ENCODE results near the gene CDKL2. TPM values are rescaled to one million over a fixed set of nuclear protein-coding genes. Genes with fewer than 3 reads are reported as not detected.
"Not testable (repeated sequence)": the region's sequence is repeated elsewhere in the genome, so short reads cannot be mapped to it uniquely, and the experiment has no call there.

The CDKL2 gene
- total RNA-seq, 1 donor from 2014 or later: 0.74 TPM

DNA sequence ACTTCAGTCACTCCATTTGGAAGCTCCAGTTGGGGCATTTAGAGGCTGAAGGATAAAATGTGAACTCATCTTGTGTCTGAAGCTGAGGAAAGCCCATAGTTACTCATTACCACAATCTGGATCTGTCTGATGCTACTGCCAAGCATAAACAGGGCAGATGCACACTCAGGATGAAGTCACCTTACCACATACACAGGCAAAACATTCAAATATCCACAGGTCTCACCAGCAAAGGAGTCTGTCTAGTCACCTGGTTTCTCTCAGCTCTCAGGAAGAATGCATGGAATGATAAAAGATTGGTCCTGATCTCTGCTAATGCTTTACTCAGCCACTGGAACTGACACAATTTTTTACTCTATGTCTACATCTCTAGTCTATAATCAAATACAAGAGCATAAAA, 87.5 kb downstream of the CDKL2 start:
- TF ChIP-seq POLR2A (IDR thresholded peaks at IDR 0.05) (no peak), POLR2AphosphoS5 (IDR thresholded peaks at IDR 0.05; ENCODE audit: insufficient read depth in 1 of 2, low read depth in 1 of 2) (no peak)
- TF ChIP-seq, protein P1, sequence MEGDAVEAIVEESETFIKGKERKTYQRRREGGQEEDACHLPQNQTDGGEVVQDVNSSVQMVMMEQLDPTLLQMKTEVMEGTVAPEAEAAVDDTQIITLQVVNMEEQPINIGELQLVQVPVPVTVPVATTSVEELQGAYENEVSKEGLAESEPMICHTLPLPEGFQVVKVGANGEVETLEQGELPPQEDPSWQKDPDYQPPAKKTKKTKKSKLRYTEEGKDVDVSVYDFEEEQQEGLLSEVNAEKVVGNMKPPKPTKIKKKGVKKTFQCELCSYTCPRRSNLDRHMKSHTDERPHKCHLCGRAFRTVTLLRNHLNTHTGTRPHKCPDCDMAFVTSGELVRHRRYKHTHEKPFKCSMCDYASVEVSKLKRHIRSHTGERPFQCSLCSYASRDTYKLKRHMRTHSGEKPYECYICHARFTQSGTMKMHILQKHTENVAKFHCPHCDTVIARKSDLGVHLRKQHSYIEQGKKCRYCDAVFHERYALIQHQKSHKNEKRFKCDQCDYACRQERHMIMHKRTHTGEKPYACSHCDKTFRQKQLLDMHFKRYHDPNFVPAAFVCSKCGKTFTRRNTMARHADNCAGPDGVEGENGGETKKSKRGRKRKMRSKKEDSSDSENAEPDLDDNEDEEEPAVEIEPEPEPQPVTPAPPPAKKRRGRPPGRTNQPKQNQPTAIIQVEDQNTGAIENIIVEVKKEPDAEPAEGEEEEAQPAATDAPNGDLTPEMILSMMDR (IDR thresholded peaks at IDR 0.05): no peak
- intact Hi-C loops (cut with DNase I): no loop called here
- H3K4me1 ChIP-seq: no peaks in the 10 kb centered on the region
- no peak for DNase-seq (ENCODE audit: extremely low spot score in 2 of 2)
- no peaks in the 10 kb centered on the region for H3K27me3 ChIP-seq
- no peak overlapping the region for H3K27ac ChIP-seq
- H3K9me3 ChIP-seq: no peaks in the 10 kb centered on the region
- no peaks in the 10 kb centered on the region for H3K36me3 ChIP-seq
- no peak overlapping the region for H3K4me3 ChIP-seq

DNA sequence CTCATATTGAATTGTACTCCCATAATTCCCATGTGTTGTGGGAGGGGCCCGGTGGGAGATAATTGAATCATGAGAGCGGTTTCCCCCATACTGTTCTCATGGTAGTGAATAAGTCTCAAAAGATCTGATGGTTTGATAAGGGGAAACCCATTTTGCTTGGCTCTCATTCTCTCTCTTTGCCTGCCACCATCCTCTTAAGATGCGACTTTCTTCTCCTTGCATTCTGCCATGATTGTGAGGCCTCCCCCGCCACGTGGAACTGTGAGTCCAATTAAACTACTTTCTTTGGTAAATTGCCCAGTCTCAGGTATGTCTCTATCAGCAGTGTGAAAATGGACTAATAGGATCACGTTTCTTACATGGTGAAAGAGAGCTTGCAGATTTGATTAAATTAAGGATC, 93.0 kb downstream of the CDKL2 start:
- DNase-seq (ENCODE audit: extremely low spot score in 2 of 2); H3K9me3 ChIP-seq; intact Hi-C loops (cut with DNase I); H3K27ac ChIP-seq; H3K36me3 ChIP-seq; H3K27me3 ChIP-seq; H3K4me3 ChIP-seq; H3K4me1 ChIP-seq: not testable (repeated sequence)

GRCh38 chr4:75533926-75534325, 96.4 kb downstream of the CDKL2 start:
- H3K27ac ChIP-seq; H3K27me3 ChIP-seq; H3K4me3 ChIP-seq; H3K4me1 ChIP-seq; DNase-seq (ENCODE audit: extremely low spot score in 2 of 2); H3K9me3 ChIP-seq; intact Hi-C loops (cut with DNase I): not testable (repeated sequence)
- peaks cover 0 to 32% of the 10 kb centered on the region in 2 donors for H3K36me3 ChIP-seq

GRCh38 chr4:75533339-75533887, 96.9 kb downstream of the CDKL2 start:
- H3K9me3 ChIP-seq; H3K27ac ChIP-seq; intact Hi-C loops (cut with DNase I); H3K4me1 ChIP-seq; DNase-seq (ENCODE audit: extremely low spot score in 2 of 2); H3K27me3 ChIP-seq; H3K4me3 ChIP-seq: not testable (repeated sequence)
- peaks cover 0 to 35% of the 10 kb centered on the region in 2 donors for H3K36me3 ChIP-seq

- DNase-seq (ENCODE audit: extremely low spot score in 2 of 2); intact Hi-C loops (cut with DNase I): not testable (repeated sequence)
- H3K36me3 ChIP-seq: peaks cover 0 to 46% of the 10 kb centered on the region in 2 donors
Measured at GRCh38 chr4:75531536-75532143, 98.7 kb downstream of the CDKL2 start.

GRCh38 chr4:75530556-75531322, 99.6 kb downstream of the CDKL2 start:
- H3K27ac ChIP-seq: no peak overlapping the region
- H3K36me3 ChIP-seq: peaks cover 0 to 54% of the 10 kb centered on the region in 2 donors
- H3K27me3 ChIP-seq: no peaks in the 10 kb centered on the region
- DNase-seq (ENCODE audit: extremely low spot score in 2 of 2): no peak
- H3K9me3 ChIP-seq: no peaks in the 10 kb centered on the region
- TF ChIP-seq, protein P1 (IDR thresholded peaks at IDR 0.05): no peak
- TF ChIP-seq POLR2A (IDR thresholded peaks at IDR 0.05): no peak
- no peak for TF ChIP-seq POLR2AphosphoS5 (IDR thresholded peaks at IDR 0.05; ENCODE audit: insufficient read depth in 1 of 2, low read depth in 1 of 2)
- intact Hi-C loops (cut with DNase I): no loop called here
- no peaks in the 10 kb centered on the region for H3K4me1 ChIP-seq
- no peak overlapping the region for H3K4me3 ChIP-seq

More at GRCh38 chr4:75531536-75532143, 98.7 kb downstream of the CDKL2 start:
- H3K27me3 ChIP-seq, H3K4me1 ChIP-seq, H3K9me3 ChIP-seq, H3K27ac ChIP-seq, H3K4me3 ChIP-seq: not testable (repeated sequence)

Small RNA genes within 50 kb of the gene (small RNA-seq; reads per million reads assigned to genes)
- not detected for gene RF00019

Other genes starting within 250 kb of the CDKL2 start
- gene RCHY1, start 116.1 kb downstream of the CDKL2 start, total RNA-seq: 17.2 TPM
- gene THAP6, start 116.1 kb downstream of the CDKL2 start, total RNA-seq: 16.7 TPM
- gene ODAPH, start 74.5 kb downstream of the CDKL2 start, total RNA-seq: not detected
- 53.5 TPM for gene G3BP2, start 42.9 kb upstream of the CDKL2 start, total RNA-seq
- 47.9 TPM for gene USO1, start 94.0 kb upstream of the CDKL2 start, total RNA-seq

Data from vagina (tissue), 2 donors.